Neuron (in vitro differentiated cells): Measurements from ENCODE around the gene SLC30A5.
"Not testable (repeated sequence)": the region's sequence is repeated elsewhere in the genome, so short reads cannot be mapped to it uniquely, and the experiment has no call there.

Source experiments
- H2AFZ ChIP-seq: one replicate; pipeline ENCODE4 v1.6.1; 2013; ENCODE audit warnings: low read depth, mild to moderate bottlenecking, inconsistent platforms, low read length, moderate library complexity
- H3K27me3 ChIP-seq: one replicate; pipeline ENCODE4 v1.6.1; 2013; ENCODE audit warnings: low read length; ENCODE audit not compliant: insufficient read depth
- H3K36me3 ChIP-seq: one replicate; pipeline ENCODE4 v1.6.1; 2013; ENCODE audit warnings: low read length; ENCODE audit not compliant: insufficient read depth
- H3K4me1 ChIP-seq: one replicate; pipeline ENCODE4 v1.6.1; 2013; ENCODE audit warnings: low read length; ENCODE audit not compliant: insufficient read depth
- H3K4me3 ChIP-seq: 2 replicates; pipeline ENCODE4 v1.5.1; 2013; ENCODE audit warnings: mild to moderate bottlenecking, low read length, moderate library complexity
- H3K9me3 ChIP-seq: one replicate; pipeline ENCODE4 v1.6.1; 2013; ENCODE audit warnings: low read length

Gene SLC30A5

DNA sequence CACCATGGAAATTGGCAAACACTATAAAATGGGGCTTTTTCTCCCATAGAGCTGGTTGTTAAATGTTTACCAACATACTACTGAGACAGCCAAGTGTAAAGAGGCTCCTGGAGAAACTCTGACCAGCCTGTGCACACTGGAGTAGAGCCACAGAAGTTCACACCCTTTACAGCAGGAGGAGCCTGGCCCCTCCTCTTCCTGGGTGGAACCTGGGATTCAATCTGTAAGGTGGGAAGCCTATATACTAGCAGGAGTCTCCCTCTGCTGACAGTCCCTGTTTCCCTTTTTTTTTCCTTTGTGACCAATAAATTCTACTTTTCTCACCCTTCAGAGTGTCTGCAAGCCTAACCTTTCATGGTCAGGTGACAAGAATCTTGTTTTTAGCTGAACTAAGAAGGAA lies 10.4 kb upstream of the SLC30A5 start:
- Histone ChIP-seq H3K36me3 (no peaks in the 10 kb centered on the region), H2AFZ (no peak overlapping the region), H3K4me1 (no peaks in the 10 kb centered on the region), H3K27me3 (peaks cover 3% of the 10 kb centered on the region), H3K9me3 (no peaks in the 10 kb centered on the region), H3K4me3 (no peak overlapping the region)

DNA sequence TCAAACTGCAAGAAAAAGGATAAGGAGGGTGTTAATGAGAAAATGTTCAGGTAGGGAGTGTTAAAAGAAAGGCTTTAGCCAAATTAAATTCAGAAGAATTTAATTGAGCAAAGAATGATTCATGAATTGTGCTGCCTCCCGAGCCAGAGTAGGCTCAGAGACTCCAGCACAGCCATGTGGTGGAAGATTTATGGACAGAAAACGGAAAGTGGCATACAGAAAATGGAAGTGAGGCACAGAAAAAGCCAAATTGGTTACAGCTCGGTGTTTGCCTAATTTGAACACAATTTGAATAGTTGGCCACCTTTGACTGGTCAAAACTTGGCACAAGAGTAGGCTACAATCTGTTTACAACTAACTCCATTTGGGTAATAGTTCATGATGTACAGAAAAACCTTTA lies 9.6 kb upstream of the SLC30A5 start:
- H3K4me3 ChIP-seq: no peak overlapping the region
- peaks cover 3% of the 10 kb centered on the region for H3K27me3 ChIP-seq
- H3K36me3 ChIP-seq: no peaks in the 10 kb centered on the region
- no peaks in the 10 kb centered on the region for H3K9me3 ChIP-seq
- H3K4me1 ChIP-seq: no peaks in the 10 kb centered on the region
- no peak overlapping the region for H2AFZ ChIP-seq

DNA sequence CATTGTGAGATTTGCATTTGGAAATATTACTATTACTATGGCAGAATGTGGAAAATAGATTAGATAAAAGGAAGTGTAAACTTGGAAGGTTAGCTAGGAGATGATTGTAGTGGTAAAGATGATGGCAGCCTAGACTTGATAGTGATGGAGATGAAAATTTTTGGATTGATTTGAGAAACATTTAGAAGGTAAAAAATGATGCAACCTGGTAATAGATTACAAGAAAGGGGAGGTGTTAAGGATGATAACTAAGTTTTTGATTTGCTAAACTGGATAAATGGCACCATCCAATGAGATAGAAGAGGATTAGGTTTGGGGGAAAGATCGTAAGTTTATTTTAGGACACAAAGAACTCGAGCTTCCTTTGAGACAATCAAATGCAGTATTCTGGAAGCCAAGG lies 8.9 kb upstream of the SLC30A5 start:
- Histone ChIP-seq H3K4me1 (no peaks in the 10 kb centered on the region), H3K27me3 (peaks cover 3% of the 10 kb centered on the region), H2AFZ (no peak overlapping the region), H3K4me3 (no peak overlapping the region), H3K36me3 (no peaks in the 10 kb centered on the region), H3K9me3 (no peaks in the 10 kb centered on the region)

DNA sequence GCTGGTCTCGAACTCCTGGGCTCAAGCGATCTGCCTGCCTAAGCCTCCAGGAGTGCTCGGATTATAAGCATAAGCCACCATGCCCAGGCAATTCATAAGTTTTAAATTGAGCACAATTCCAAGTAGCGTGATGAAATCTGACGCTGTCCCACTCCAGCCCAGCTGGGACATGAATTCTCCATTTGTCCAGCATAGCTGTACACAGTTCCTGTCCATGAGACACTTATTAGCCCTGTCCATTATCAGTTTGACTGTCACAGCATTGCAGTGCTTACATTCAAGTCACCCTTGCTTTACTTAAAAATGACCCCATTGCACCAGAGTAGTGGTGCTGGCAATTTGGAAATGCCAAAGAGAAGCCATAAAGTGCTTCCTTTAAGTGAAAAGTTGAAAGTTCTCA lies 7.6 kb upstream of the SLC30A5 start:
- no peaks in the 10 kb centered on the region for H3K4me1 ChIP-seq
- no peaks in the 10 kb centered on the region for H3K9me3 ChIP-seq
- H3K36me3 ChIP-seq: no peaks in the 10 kb centered on the region
- no peak overlapping the region for H2AFZ ChIP-seq
- H3K27me3 ChIP-seq: peaks cover 3% of the 10 kb centered on the region
- H3K4me3 ChIP-seq: no peak overlapping the region

DNA sequence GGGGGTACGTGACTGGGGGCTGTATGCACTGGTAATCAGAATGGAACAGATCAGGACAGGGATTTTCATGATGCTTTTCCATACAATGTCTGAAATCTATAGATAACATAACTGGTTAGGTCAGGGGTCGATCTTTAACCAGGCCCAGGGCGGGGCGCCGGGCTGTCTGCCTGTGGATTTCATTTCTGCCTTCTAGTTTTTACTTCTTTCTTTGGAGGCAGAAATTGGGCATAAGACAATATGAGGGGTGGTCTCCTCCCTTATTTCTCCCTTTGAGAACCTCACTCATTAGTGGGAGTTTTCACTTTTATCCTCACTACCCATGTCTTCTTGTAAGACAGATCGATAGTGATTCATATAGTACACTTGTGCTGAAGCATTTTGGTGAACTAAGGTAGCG lies 5.8 kb upstream of the SLC30A5 start:
- H3K4me1 ChIP-seq, H3K4me3 ChIP-seq, H3K27me3 ChIP-seq, H2AFZ ChIP-seq, H3K36me3 ChIP-seq, H3K9me3 ChIP-seq: not testable (repeated sequence)

DNA sequence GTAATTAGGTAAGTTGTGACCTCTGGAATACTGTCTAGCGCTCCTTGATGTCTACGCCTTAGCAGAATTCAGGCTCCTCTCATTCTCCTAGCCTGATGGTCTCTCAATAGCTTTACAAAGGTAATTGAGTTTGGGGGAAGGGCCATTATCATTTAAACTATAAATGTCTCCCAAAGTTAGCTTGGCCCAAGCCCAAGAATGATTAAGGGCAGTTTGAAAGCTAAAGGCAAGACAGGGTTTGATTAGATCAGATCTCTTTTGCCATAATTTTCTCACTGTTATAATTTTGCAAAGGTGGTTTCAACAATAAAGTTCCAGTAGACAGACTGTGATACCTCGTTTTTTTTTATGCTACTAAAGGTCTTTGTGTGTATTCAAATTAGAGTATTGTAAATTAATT lies 3.7 kb upstream of the SLC30A5 start:
- Histone ChIP-seq H3K4me1 (peaks cover 3% of the 10 kb centered on the region), H3K36me3 (no peaks in the 10 kb centered on the region), H3K4me3 (no peak overlapping the region), H3K9me3 (no peaks in the 10 kb centered on the region), H3K27me3 (no peaks in the 10 kb centered on the region), H2AFZ (no peak overlapping the region)

DNA sequence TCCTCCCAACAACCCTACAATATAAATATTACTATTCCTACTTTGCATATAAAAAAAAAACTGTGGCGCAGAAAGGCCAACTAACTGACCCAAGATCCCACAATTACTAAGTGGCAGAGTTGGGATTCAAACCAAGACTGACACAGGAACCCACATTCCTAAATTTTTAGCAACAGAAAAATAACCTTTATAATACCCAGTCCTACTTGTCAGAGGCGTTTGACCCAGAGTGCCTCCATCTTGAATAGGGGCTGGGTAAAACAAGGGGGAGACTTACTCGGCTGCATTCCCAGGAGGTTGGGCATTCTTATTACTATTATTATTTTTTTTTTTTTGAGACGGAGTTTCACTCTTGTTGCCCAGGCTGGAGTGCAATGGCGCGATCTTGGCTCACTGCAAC lies 2.0 kb upstream of the SLC30A5 start:
- peaks cover 3% of the 10 kb centered on the region for H3K4me1 ChIP-seq

DNA sequence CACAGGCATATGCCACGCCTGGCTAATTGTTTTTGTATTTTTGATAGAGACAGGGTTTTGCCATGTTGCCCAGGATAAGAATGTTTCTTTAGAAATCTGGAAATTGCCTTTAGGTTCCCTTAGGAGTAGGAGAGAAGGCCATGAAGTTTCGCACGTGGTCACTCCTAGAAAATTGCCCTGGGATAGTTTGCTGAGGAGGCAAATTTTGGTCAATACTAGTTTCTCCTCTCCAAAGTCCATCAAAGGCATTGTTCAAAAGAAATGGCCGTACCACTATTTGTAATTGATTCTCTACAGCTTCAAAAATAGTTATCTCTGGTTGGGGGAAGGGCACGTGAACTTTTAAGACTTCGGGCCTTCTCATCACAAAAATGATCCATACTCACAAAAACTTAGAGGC lies 845 bp upstream of the SLC30A5 start:
- Histone ChIP-seq H2AFZ (peak overlapping the region; percentile 48), H3K4me3 (no peak overlapping the region), H3K4me1 (peaks cover 3% of the 10 kb centered on the region), H3K27me3 (no peaks in the 10 kb centered on the region), H3K36me3 (peaks cover 8% of the 10 kb centered on the region), H3K9me3 (no peaks in the 10 kb centered on the region)

More for the DNA sequence above, 2.0 kb upstream of the SLC30A5 start:
- H2AFZ ChIP-seq: no peak overlapping the region
- no peaks in the 10 kb centered on the region for H3K36me3 ChIP-seq
- H3K4me3 ChIP-seq: no peak overlapping the region
- no peaks in the 10 kb centered on the region for H3K9me3 ChIP-seq
- H3K27me3 ChIP-seq: no peaks in the 10 kb centered on the region

DNA sequence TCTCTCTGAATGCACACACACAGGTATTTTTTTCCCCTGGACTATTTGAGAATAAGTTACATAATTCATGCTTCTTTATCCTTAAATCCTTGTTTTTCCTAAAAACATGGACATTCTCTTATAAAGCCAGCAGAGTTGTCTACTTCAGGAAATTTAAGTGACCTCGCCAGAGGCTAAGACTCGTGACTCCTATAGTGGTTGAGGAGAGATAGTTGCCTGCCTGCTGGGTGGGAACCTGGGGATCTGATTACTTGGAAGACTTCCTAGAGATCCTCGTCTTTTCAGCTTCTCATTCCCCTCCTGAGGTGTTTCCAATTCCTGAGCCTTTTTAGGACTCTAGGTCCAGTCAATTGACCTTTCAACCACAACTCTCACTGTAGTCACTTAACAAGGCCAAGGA lies 5.5 kb downstream of the SLC30A5 start:
- H2AFZ ChIP-seq: no peak overlapping the region
- peaks cover 3% of the 10 kb centered on the region for H3K4me1 ChIP-seq
- H3K36me3 ChIP-seq: peaks cover 25% of the 10 kb centered on the region
- H3K4me3 ChIP-seq: no peak overlapping the region
- no peaks in the 10 kb centered on the region for H3K27me3 ChIP-seq
- no peaks in the 10 kb centered on the region for H3K9me3 ChIP-seq

DNA sequence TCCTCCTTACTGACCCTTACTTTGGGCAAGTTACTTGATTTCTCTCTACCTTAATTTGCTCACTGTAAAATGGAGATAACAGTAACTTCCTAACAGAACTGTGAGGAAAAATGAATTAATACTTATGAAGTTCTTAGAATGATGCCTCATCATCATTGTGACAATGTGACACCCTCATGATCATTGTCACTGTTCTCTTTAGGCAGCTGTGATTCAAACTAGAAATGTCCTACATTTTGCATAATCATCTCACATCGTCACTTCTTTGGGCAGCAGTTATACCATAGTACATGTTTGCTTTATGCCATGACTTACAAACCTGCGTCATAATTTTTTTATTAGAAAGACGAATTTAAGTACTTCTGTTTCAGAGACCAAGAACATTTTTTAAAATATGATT lies 9.7 kb downstream of the SLC30A5 start:
- no peaks in the 10 kb centered on the region for H3K4me1 ChIP-seq
- H3K36me3 ChIP-seq: peaks cover 53% of the 10 kb centered on the region
- no peak overlapping the region for H3K4me3 ChIP-seq
- peaks cover 3% of the 10 kb centered on the region for H3K9me3 ChIP-seq
- no peaks in the 10 kb centered on the region for H3K27me3 ChIP-seq
- H2AFZ ChIP-seq: no peak overlapping the region

DNA sequence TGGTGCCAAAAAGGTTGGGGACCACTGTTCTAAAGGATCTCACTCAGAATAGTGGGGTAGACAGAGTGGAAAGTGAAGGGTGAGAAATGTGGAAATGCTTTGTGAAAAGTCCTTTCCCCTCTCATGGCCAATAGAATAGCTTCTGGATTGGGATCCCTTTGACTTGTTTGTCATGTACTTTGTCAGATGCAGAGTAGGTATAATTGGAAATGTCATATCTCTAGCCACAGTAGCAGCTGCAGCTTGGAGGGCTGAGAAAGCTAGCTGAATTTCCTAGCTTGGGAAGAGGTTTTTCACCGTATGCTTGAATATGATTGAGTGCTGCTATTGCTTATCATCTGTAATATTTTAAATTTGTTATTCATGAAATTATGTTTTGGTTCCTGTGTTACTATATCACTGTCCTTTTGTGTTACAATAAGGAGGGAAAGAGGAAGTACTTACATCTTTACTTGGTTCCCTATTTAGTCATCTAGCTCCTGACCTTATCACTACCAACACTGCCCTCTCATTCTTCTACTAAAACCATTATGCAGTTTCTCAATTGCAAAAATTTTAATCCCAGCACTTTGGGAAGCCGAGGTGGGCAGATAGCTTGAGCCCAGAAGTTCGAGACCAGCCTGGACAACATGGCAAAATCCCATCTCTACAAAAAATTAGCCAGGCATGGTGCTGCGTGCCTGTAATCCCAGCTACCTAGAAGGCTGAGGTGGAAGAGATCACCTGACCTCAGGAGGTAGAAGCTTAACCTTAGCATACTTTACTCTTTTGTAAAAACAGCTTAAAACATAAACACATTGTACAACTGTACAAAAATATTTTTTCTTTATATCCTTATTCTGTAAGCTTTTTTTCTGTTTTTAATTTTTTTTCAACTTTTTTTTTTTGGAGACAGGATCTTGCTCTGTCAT lies 12.4 kb downstream of the SLC30A5 start:
- Histone ChIP-seq H2AFZ (no peak overlapping the region), H3K4me3 (no peak overlapping the region), H3K27me3 (no peaks in the 10 kb centered on the region), H3K36me3 (peaks cover 57% of the 10 kb centered on the region), H3K9me3 (peaks cover 9% of the 10 kb centered on the region), H3K4me1 (no peaks in the 10 kb centered on the region)

DNA sequence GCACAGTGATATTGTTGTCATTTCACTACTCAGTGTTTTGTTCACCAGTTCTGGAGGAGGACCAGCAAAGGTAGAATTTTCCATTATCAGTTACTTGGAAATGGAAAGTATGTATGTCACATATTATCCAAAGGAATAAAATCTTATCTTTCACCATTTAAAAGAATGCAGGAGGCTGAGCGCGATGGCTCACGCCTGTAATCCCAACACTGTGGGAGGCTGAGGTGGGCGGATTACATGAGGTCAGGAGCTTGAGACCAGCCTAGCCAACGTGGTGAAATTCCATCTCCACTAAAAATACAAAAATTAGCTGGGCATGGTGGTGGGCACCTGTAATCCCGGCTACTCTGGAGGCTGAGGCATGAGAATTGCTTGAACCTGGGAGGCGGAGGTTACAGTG lies 14.6 kb downstream of the SLC30A5 start:
- H3K36me3 ChIP-seq: peaks cover 61% of the 10 kb centered on the region
- not testable (repeated sequence) for H3K27me3 ChIP-seq, H3K9me3 ChIP-seq, H2AFZ ChIP-seq, H3K4me1 ChIP-seq, H3K4me3 ChIP-seq

DNA sequence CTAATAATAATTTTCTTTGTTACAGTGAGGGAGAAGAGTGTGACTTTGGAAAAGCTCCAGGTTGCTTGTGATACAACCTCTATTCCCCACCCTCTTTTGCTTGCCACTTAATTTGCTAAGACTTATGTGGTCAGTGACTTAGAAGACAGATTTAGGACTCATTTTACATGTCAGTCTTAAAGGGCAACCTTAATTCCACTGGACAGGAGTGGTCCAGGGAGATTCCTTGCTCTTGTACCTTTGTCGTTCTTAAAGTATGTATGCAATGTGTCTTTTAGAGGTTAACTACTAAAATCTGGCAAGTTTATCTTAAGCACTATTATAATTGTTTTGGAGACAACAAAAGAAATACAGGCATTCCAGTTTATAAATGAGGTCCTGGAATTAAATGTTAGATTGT lies 20.0 kb downstream of the SLC30A5 start:
- H3K4me3 ChIP-seq: no peak overlapping the region
- no peak overlapping the region for H2AFZ ChIP-seq
- peaks cover 7% of the 10 kb centered on the region for H3K9me3 ChIP-seq
- peaks cover 47% of the 10 kb centered on the region for H3K36me3 ChIP-seq
- no peaks in the 10 kb centered on the region for H3K27me3 ChIP-seq
- H3K4me1 ChIP-seq: no peaks in the 10 kb centered on the region

DNA sequence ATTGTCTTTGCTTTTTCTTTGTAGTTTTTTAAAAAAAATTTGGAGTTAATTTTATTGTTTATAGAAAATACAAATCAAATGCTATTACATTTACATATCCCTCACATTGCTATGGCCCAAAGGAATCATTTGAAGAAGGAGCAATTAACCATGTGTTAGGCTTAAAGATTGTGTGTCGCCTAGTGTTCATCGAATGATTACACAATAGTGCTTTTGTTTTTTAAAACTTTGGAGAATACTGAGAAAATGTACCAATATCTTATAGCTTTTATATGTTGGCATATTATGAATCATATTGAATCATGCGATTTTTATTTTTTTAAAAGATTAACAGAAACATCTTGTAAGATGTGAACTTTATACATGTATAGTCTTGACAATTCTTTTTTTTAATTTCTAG lies 21.7 kb downstream of the SLC30A5 start:
- Histone ChIP-seq H3K4me1 (no peaks in the 10 kb centered on the region), H3K9me3 (no peaks in the 10 kb centered on the region), H3K27me3 (no peaks in the 10 kb centered on the region), H3K36me3 (peaks cover 37% of the 10 kb centered on the region), H3K4me3 (no peak overlapping the region), H2AFZ (no peak overlapping the region)
